K562 (cell line): ENCODE measurements around the gene CCDC61. TPM values are rescaled to one million over a fixed set of nuclear protein-coding genes. Genes with fewer than 3 reads are reported as not detected.

Source experiments
- ELF1 ChIP-seq: fragments of 200-800 bp; sonication (Bioruptor generic); IDR thresholded peaks from 2 replicates; pipeline ENCODE4 v1.6.1; 2016; ENCODE audit warnings: missing genetic modification characterization, missing compliant biosample characterization
- FOXJ2 ChIP-seq: fragments of 200-800 bp; sonication (Bioruptor generic); IDR thresholded peaks from 2 replicates; pipeline ENCODE4 v1.6.1; 2016; ENCODE audit warnings: missing genetic modification characterization, missing compliant biosample characterization
- FOXM1 ChIP-seq, 2 experiments: fragments of 450-650 bp in 1 of 2; sonication (generic) in 1 of 2; formaldehyde crosslinking in 1 of 2; IDR thresholded peaks; 2 replicates each; pipeline versions ENCODE4 v1.6.1 to v1.9.0; 2017 to 2022; ENCODE audit warnings: low read depth in 2 of 2, mild to moderate bottlenecking in 2 of 2, missing genetic modification reagents in 1 of 2, moderate library complexity in 1 of 2
- GTF3C2 ChIP-seq: IDR thresholded peaks from 3 replicates; pipeline ENCODE4 v1.6.1; 2011; ENCODE audit warnings: borderline replicate concordance, mild to moderate bottlenecking, moderate library complexity; ENCODE audit not compliant: insufficient read length; ENCODE audit errors: extremely low read depth
- JUN ChIP-seq, 2 experiments: sonication (generic) in 1 of 2; formaldehyde crosslinking in 1 of 2; IDR thresholded peaks; 2 replicates each; pipeline versions ENCODE4 v1.6.1 to v1.8.0; 2012 to 2022; ENCODE audit warnings: borderline replicate concordance in 2 of 2, mild to moderate bottlenecking in 2 of 2, improper control_type of control experiment in 1 of 2, low read depth in 1 of 2, low read length in 1 of 2, missing genetic modification reagents in 1 of 2
- JUND ChIP-seq, 2 experiments: IDR thresholded peaks; 2 replicates in 1 of 2; 3 replicates in 1 of 2; pipeline ENCODE4 v1.6.1; 2011; ENCODE audit warnings: borderline replicate concordance in 2 of 2, low read depth in 2 of 2, low read length in 2 of 2, improper control_type of control experiment in 1 of 2, missing biosample characterization in 1 of 2, missing genetic modification characterization in 1 of 2, missing genetic modification reagents in 1 of 2
- LCOR ChIP-seq: sonication (generic); formaldehyde crosslinking; IDR thresholded peaks from 2 replicates; pipeline ENCODE4 v1.8.0; 2022; ENCODE audit warnings: mild to moderate bottlenecking, missing genetic modification reagents
- MCM7 ChIP-seq, 2 experiments: fragments of 450-650 bp; IDR thresholded peaks; 2 replicates each; pipeline ENCODE4 v1.6.1; 2016 to 2018
- MIER1 ChIP-seq: fragments of 450-650 bp; IDR thresholded peaks from 2 replicates; pipeline ENCODE4 v1.6.1; 2016; ENCODE audit warnings: antibody characterized with exemption, mild to moderate bottlenecking, low read depth
- MLLT1 ChIP-seq, 2 experiments: fragments of 450-650 bp; IDR thresholded peaks; 2 replicates each; pipeline ENCODE4 v1.6.1; 2016
- NCOA6 ChIP-seq: fragments of 450-650 bp; IDR thresholded peaks from 2 replicates; pipeline ENCODE4 v1.6.1; 2017; ENCODE audit warnings: mild to moderate bottlenecking
- NFIC ChIP-seq: fragments of 450-650 bp; IDR thresholded peaks from 2 replicates; pipeline ENCODE4 v1.6.1; 2017; ENCODE audit warnings: mild to moderate bottlenecking, inconsistent platforms
- OTX1 ChIP-seq: fragments of 450-650 bp; formaldehyde crosslinking; IDR thresholded peaks from 2 replicates; pipeline ENCODE4 v1.4.0; 2022; ENCODE audit warnings: mild to moderate bottlenecking
- POLR2A ChIP-seq: fragments of 450-650 bp; conservative IDR thresholded peaks from 2 replicates; pipeline ENCODE4 v1.6.1; 2016
- ZBTB33 ChIP-seq: sonication (generic); formaldehyde crosslinking; IDR thresholded peaks from 2 replicates; pipeline ENCODE4 v1.8.1; 2023; ENCODE audit warnings: mild to moderate bottlenecking, missing genetic modification reagents
- ZFP30 ChIP-seq: fragments of 250-450 bp; sonication (Bioruptor Pico); IDR thresholded peaks from 2 replicates; pipeline ENCODE4 v1.8.0; 2022; ENCODE audit warnings: moderate library complexity, mild to moderate bottlenecking, inconsistent platforms, borderline replicate concordance
- ZNF12 ChIP-seq: sonication (generic); formaldehyde crosslinking; IDR thresholded peaks from 2 replicates; pipeline ENCODE4 v1.4.0; 2020; ENCODE audit warnings: mild to moderate bottlenecking, missing genetic modification reagents
- ZNF274 ChIP-seq: IDR thresholded peaks from 2 replicates; pipeline ENCODE4 v1.6.1; 2011; ENCODE audit warnings: low read depth, mild to moderate bottlenecking, low read length, moderate library complexity, borderline replicate concordance
- ZNF3 ChIP-seq: fragments of 250-450 bp; sonication (Bioruptor Pico); IDR thresholded peaks from 2 replicates; pipeline ENCODE4 v1.5.0; 2021; ENCODE audit warnings: mild to moderate bottlenecking, moderate library complexity
- ZNF780A ChIP-seq: fragments of 250-450 bp; sonication (Bioruptor Pico); IDR thresholded peaks from 2 replicates; pipeline ENCODE4 v1.5.0; 2021; ENCODE audit warnings: mild to moderate bottlenecking
- polyA plus RNA-seq, 8 experiments: library from polyadenylated mRNA; depleted of rRNA in 4 of 8; stranded (reverse) in 5 of 8; unstranded in 3 of 8; fragments of >200 nt; fragmentation: Nextera tagmentation in 2 of 8; fragmentation: Illumina TruSeq in 1 of 8; extraction: Ambion mirVana in 2 of 8; extraction: Trizol in 1 of 8; gene quantifications; 2 replicates each; pipeline versions ENCODE4 v1.2.1 to v1.2.3, GENCODE V29; 2011 to 2014; ENCODE audit warnings: inconsistent platforms in 1 of 8, missing spikeins in 1 of 8
- total RNA-seq, 7 experiments: library from RNA; depleted of rRNA in 6 of 7; stranded (reverse); fragments of >200 nt in 6 of 7; fragmentation: Illumina TruSeq in 2 of 7; extraction: Trizol in 2 of 7; gene quantifications; 2 replicates each; pipeline versions ENCODE4 v1.2.1 to v1.2.3, GENCODE V29; 2011 to 2021; ENCODE audit warnings: low replicate concordance in 1 of 7
- TF ChIP-seq, protein P1 (sequence below): IDR thresholded peaks from 2 replicates; pipeline ENCODE4 v1.6.1; 2011; ENCODE audit not compliant: insufficient read length; ENCODE audit errors: extremely low read depth

The CCDC61 gene
- total and polyA plus RNA-seq, 9 of the 15 experiments (the other 6 are each of a cell fraction or from before 2014, with no cell fraction given): 0.07 to 27.0 (median 10.3) TPM

DNA sequence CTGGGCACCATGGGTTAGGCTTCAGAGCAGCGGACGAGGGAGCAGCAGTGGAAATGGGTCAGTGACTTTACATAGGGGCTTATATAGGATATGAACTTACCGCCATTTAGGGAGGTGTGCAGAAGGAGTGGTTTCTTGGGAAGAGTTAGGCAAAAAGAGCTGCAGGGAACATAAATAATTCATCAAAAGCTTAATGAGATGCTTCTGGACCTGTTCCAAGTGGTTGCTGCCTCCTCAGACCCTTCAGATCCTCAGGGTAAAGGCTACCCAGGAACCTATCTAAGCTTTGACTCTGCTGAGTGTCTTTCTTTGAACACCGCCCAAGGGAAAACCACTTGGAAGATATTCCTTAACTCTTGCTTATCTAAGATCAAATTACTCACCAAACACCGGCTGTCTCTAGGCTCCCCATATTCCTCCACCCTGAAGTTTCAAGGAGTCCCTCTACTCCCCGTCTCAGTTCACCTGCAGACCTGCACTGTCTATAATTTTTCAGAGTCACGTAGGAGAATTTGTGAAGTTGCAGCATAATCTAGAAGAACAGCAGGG lies 45.8 kb downstream of the CCDC61 start, which contains the start of gene IGFL4 (continued):
- TF ChIP-seq ZNF12: no peak
- TF ChIP-seq POLR2A: no peak
- TF ChIP-seq, protein P1, sequence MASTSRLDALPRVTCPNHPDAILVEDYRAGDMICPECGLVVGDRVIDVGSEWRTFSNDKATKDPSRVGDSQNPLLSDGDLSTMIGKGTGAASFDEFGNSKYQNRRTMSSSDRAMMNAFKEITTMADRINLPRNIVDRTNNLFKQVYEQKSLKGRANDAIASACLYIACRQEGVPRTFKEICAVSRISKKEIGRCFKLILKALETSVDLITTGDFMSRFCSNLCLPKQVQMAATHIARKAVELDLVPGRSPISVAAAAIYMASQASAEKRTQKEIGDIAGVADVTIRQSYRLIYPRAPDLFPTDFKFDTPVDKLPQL: no peak
- TF ChIP-seq MLLT1 (IDR thresholded peaks at IDR 0.05): 0 out of 4 replicates have a peak, but pooled peaks of 1 of the 2 experiments have one; percentile 46
- TF ChIP-seq FOXM1 (IDR thresholded peaks at IDR 0.05; ENCODE audit: low read depth): no peak
- TF ChIP-seq FOXM1 (CRISPR knock-in tag; IDR thresholded peaks at IDR 0.05; ENCODE audit: low read depth): no peak
- TF ChIP-seq LCOR (CRISPR knock-in tag): no peak
- TF ChIP-seq ZNF3 (CRISPR knock-in tag): no peak
- TF ChIP-seq ZBTB33: no peak
- TF ChIP-seq MCM7 (IDR thresholded peaks at IDR 0.05): no peak
- no peak for TF ChIP-seq GTF3C2
- no peak for TF ChIP-seq ZNF780A (CRISPR knock-in tag)
- peak; percentile 68 for TF ChIP-seq JUND (IDR thresholded peaks at IDR 0.05; ENCODE audit: borderline replicate concordance, low read depth, low read length)
- TF ChIP-seq JUND (tag; IDR thresholded peaks at IDR 0.05; ENCODE audit: borderline replicate concordance, low read depth, low read length): no peak; the same call in 2 of the 3 replicates
- TF ChIP-seq OTX1: no peak
- no peak for TF ChIP-seq FOXJ2 (tag)
- no peak for TF ChIP-seq ZFP30 (CRISPR knock-in tag)
- TF ChIP-seq NCOA6: no peak
- TF ChIP-seq ELF1: no peak
- TF ChIP-seq JUN (IDR thresholded peaks at IDR 0.05; ENCODE audit: borderline replicate concordance, low read depth, low read length): 0 out of 2 replicates have a peak, but pooled peaks have one; percentile 38
- TF ChIP-seq JUN (CRISPR knock-in tag; IDR thresholded peaks at IDR 0.05; ENCODE audit: borderline replicate concordance): no peak
- peak; percentile 98 for TF ChIP-seq MIER1
- no peak for TF ChIP-seq ZNF274
- TF ChIP-seq NFIC: 0 out of 2 replicates have a peak, but pooled peaks have one; percentile 8
